GM18907 (cell line): Measurements from ENCODE around the gene MAPK10.
"Not testable (repeated sequence)": the region's sequence is repeated elsewhere in the genome, so short reads cannot be mapped to it uniquely, and the experiment has no call there.

Experiments used
- ATAC-seq: cut with Tn5 transposase; IDR thresholded peaks from one replicate; pipeline ENCODE4 v1.9.1; 2021; ENCODE audit warnings: mild to moderate bottlenecking, moderate library complexity; ENCODE audit not compliant: unreplicated experiment

MAPK10 gene

DNA sequence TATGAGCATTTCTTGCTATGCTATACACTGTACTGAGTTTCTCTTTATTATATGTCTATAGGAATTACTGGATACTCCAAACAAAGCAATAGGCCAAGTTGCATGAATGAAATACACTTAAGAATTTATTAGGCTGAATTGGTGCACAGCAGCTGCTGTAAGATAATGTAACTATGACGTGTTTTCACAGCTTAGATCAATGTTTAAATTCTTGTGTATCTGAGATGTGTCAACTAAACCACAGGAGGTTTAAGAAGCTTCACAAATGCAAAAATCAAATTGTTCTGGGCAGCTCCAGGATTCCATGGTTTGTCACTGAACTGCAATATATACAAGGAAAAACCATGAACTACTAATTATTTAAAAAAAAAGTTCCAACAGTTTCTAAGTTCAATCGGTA is 156.7 kb downstream of the MAPK10 start:
- no peak for ATAC-seq

GRCh38 chr4:86185659-86186058 is 174.2 kb downstream of the MAPK10 start:
- no peak for ATAC-seq

- ATAC-seq: no peak
These were observed 175.0 kb downstream of the MAPK10 start for GRCh38 chr4:86184901-86185285.

DNA sequence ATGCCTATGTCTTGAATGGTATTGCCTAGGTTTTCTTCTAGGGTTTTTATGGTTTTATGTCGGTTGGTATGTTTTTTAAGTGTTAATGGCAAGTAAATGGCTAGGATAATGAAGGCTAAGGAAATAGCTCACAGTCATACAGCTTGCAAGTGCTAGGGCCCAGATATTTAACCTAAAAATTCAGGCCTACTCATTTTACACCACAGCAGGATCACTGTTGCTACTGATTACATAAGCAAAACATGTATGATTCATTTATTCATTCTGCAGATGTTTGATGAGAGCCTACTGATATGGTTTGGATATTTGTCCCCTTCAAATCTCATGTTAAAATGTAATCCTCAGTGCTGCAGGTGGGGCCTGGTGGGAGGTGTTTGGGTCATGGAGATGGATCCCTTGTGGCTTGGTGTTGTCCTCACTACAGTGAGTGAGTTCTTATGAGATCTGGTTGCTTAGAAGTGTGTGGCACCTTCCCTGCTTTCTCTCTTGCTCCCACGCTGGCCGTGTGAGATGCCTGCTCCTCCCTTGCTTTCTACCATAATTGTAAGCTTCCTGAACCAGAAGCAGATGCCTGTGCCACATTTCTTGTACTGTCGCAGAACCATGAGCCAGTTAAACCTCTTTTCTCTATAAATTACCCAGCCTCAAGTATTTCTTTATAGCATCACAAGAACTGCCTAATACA is 175.5 kb downstream of the MAPK10 start:
- ATAC-seq: no peak

- no peak for ATAC-seq
These were observed 178.3 kb downstream of the MAPK10 start for GRCh38 chr4:86181585-86181984.

DNA sequence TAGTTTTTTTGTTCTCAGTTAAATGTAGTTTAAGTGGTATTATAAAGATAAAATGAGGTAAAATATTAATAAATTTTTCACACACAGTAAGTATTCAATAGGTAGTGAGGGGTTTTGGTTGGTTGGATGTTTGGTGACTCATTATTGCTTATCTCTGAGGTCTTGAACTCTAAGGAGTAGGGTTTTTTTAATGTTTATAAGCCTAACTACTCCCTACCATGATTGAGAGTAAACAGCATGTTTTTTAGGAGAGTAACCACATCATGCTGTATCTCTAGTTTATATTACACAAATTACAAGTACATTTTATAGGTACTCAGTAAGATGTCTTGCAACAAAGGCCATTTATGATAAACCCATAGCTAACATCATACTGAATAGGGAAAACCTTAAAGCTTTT is 181.6 kb downstream of the MAPK10 start:
- no peak for ATAC-seq

- no peak for ATAC-seq
These were observed 185.3 kb downstream of the MAPK10 start for GRCh38 chr4:86174506-86174905.

DNA sequence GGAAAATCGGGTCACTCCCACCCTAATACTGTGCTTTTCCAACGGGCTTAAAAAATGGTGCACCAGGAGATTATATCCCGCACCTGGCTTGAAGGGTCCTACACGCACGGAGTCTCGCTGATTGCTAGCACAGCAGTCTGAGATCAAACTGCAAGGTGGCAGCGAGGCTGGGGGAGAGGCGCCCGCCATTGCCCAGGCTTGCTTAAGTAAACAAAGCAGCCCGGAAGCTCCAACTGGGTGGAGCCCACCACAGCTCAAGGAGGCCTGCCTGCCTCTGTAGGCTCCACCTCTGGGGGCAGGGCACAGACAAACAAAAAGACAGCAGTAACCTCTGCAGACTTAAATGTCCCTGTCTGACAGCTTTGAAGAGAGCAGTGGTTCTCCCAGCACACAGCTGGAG is 191.5 kb downstream of the MAPK10 start:
- not testable (repeated sequence) for ATAC-seq

DNA sequence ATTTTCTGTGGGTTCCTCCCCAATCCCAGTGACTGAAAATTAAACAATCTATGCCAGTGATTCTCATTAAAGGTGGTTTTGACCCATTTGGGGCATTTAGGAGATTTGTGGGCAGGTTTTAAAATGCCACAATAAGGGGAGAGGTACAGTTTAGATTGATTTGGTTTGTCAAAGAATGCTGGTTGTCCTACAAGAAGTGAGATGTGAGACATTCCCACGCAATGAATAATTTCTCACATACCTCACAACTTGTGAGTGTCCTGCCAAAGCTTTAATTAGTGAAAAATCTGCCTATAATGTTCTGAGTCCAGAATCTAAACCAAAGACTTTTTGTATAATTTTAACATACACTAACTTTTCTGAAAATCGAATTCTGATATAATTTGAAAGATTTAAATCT is 199.4 kb downstream of the MAPK10 start:
- no peak for ATAC-seq

- ATAC-seq: no peak
These were observed 200.6 kb downstream of the MAPK10 start for GRCh38 chr4:86159216-86159615.

- ATAC-seq: no peak
These were observed 203.3 kb downstream of the MAPK10 start for GRCh38 chr4:86156531-86156930.

- ATAC-seq: no peak
These were observed 204.1 kb downstream of the MAPK10 start for GRCh38 chr4:86155766-86156165.

- ATAC-seq: no peak
These were observed 207.4 kb downstream of the MAPK10 start for GRCh38 chr4:86152454-86152853.

- no peak for ATAC-seq
These were observed 208.7 kb downstream of the MAPK10 start for GRCh38 chr4:86151196-86151595.

DNA sequence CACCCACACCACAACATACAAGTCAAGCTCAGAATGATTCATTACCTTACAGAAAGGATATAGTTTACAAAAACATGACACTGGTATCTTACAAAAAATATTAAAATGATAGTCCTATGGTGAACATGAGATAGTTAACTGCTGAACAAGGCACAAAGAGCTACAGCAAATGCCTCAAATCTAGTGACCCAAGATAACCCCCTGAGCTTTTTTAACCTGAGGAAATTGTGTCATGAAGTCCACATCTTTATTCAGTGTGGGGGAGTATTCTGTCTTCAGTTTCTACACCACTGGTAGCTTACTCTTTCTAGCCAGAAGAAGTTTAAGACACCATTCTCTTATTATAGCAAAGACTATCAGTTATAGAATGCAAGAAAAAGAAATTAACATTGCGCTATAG is 218.7 kb downstream of the MAPK10 start:
- ATAC-seq: no peak

- no peak for ATAC-seq
These were observed 227.4 kb downstream of the MAPK10 start for GRCh38 chr4:86132468-86132867.

- ATAC-seq: no peak
These were observed 228.4 kb downstream of the MAPK10 start for GRCh38 chr4:86131456-86131855.

DNA sequence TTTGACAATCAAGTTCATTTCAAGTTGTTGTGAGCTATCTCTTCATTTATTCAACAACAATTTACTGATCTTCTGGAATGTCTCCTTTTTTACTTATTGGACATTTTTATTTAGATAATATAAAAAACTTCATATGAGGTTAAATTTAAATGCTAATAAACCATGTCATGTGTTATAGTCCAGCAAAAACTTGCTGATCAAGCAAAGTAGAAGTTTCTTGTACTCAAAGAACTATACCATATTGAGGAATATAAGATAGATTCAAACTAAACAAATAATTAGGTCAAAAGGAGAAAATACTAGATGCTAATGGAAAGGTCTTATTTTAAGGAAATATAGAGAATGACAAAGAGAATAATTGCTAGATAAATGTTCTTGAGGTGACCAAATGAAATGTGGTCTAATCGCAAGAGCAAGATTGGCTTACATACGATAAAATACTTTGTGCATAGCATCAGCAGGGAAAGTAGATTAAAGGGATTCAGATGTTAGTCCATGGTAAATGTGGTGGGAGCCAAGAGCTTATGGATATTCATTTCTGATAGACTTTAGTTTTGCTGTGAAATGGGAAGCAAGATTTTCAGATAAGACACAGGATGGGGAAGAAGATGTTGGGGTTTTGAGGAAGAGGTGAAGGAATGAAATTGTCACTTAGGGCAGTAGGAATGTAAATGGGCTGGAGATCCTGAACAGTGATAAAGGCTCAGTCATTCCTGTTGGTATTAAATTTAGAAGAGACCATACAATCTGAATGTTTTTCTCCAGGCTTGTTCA is 229.5 kb downstream of the MAPK10 start:
- ATAC-seq: no peak

GRCh38 chr4:86129546-86129945 is 230.3 kb downstream of the MAPK10 start:
- no peak for ATAC-seq

DNA sequence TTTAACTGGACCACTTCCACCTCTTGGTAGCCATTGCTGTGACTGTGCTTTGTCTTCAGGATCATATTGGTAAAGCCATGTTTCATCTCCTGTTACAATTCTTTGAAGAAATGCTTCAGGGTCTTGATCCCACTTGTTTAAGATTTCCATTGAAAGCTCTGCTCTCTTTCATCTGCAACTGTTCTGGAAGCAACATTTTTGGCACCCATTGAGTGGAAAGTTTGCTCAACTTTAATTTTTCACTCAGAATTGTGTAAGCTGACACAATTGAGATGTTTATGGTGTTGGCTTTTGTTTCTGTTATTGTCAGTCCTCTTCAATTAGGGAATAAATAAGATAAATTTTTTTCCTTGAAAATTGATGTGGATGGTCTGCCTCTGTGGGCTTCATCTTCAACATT is 237.4 kb downstream of the MAPK10 start:
- ATAC-seq: no peak

DNA sequence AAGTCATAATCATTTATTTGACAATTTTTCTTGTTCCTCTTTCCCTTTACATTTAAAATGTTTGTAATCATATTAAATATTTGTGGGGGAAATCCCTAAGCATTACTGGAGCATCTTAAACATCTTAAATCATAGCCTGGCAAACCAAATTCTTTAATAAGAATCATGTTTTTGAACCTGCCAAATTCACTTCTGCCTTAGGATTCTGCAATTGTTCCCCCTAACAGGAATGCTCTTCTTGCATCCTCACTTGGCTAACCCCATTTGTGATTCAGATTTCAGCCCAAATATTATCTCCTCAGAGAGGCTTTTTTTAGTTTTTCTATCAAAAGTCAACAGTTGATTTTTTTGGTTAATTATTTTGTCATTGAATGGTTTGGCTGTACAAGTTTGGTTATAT is 241.1 kb downstream of the MAPK10 start:
- no peak for ATAC-seq

- no peak for ATAC-seq
These were observed 242.0 kb downstream of the MAPK10 start for GRCh38 chr4:86117705-86118302.
